HG02884 (cell line): ENCODE data around the gene DNAJA4.

ENCODE experiments used
- ATAC-seq: cut with Tn5 transposase; IDR thresholded peaks from one replicate; pipeline ENCODE4 v1.9.1; 2021; ENCODE audit warnings: mild to moderate bottlenecking, moderate library complexity; ENCODE audit not compliant: unreplicated experiment

The DNAJA4 gene

GRCh38 chr15:78264304-78265136 is at the start of gene DNAJA4:
Gene DNAJA4, plus strand, starts transcription at chr15:78264562. Its CDS starts 202 bp downstream, at chr15:78264764.
- ATAC-seq = no peak

GRCh38 chr15:78216276-78217104 is 47.9 kb upstream of the DNAJA4 start:
- no peak for ATAC-seq

GRCh38 chr15:78220713-78221112 is 43.6 kb upstream of the DNAJA4 start:
- ATAC-seq = no peak

- ATAC-seq = no peak
These were observed 41.5 kb upstream of the DNAJA4 start for GRCh38 chr15:78222745-78223395.

GRCh38 chr15:78223396-78224022 is 40.9 kb upstream of the DNAJA4 start:
- no peak for ATAC-seq

GRCh38 chr15:78224023-78224411 is 40.3 kb upstream of the DNAJA4 start:
- ATAC-seq = no peak

GRCh38 chr15:78225783-78226541 is 38.4 kb upstream of the DNAJA4 start:
- no peak for ATAC-seq

- no peak for ATAC-seq
These were observed 35.9 kb upstream of the DNAJA4 start for GRCh38 chr15:78228356-78228996.

GRCh38 chr15:78229431-78230406 is 34.6 kb upstream of the DNAJA4 start:
- ATAC-seq = no peak

- no peak for ATAC-seq
These were observed 31.4 kb upstream of the DNAJA4 start for GRCh38 chr15:78232951-78233350.

GRCh38 chr15:78233496-78233895 is 30.9 kb upstream of the DNAJA4 start:
- no peak for ATAC-seq

GRCh38 chr15:78234515-78235040 is 29.8 kb upstream of the DNAJA4 start, which contains the start of gene ACSBG1:
Gene ACSBG1, minus strand, starts transcription at chr15:78234565. Its CDS starts 64 bp downstream, at chr15:78234501.
- ATAC-seq = no peak

- ATAC-seq = no peak
These were observed 27.9 kb upstream of the DNAJA4 start for GRCh38 chr15:78236491-78236890.

- no peak for ATAC-seq
These were observed 27.2 kb upstream of the DNAJA4 start for GRCh38 chr15:78237146-78237545.

GRCh38 chr15:78239811-78240210 is 24.6 kb upstream of the DNAJA4 start:
- ATAC-seq = no peak

GRCh38 chr15:78241017-78241416 is 23.3 kb upstream of the DNAJA4 start:
- no peak for ATAC-seq

GRCh38 chr15:78242128-78242527 is 22.2 kb upstream of the DNAJA4 start:
- ATAC-seq = no peak

- no peak for ATAC-seq
These were observed 21.3 kb upstream of the DNAJA4 start for GRCh38 chr15:78243058-78243457.
